Measurements from ENCODE around the gene DIAPH1. TPM values are rescaled to one million over a fixed set of nuclear protein-coding genes. Genes with fewer than 3 reads are reported as not detected.
A peak's percentile ranks its signal among the peaks of the same experiment; 100 is the strongest.

The DIAPH1 gene
- polyA plus RNA-seq, 1 experiment = 27.1 TPM

- H3K27ac ChIP-seq (ENCODE audit: low read depth, low read length) = no peak overlapping the region
- ChIA-PET POLR2A (no interaction called here), CTCF (no interaction called here)
- H3K4me3 ChIP-seq (ENCODE audit: low read depth, low read length) = no peak overlapping the region
- no peaks in the 10 kb centered on the region for H3K27me3 ChIP-seq (ENCODE audit: control insufficient read depth, insufficient read depth, low read length)
- TF ChIP-seq, protein P1, sequence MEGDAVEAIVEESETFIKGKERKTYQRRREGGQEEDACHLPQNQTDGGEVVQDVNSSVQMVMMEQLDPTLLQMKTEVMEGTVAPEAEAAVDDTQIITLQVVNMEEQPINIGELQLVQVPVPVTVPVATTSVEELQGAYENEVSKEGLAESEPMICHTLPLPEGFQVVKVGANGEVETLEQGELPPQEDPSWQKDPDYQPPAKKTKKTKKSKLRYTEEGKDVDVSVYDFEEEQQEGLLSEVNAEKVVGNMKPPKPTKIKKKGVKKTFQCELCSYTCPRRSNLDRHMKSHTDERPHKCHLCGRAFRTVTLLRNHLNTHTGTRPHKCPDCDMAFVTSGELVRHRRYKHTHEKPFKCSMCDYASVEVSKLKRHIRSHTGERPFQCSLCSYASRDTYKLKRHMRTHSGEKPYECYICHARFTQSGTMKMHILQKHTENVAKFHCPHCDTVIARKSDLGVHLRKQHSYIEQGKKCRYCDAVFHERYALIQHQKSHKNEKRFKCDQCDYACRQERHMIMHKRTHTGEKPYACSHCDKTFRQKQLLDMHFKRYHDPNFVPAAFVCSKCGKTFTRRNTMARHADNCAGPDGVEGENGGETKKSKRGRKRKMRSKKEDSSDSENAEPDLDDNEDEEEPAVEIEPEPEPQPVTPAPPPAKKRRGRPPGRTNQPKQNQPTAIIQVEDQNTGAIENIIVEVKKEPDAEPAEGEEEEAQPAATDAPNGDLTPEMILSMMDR (IDR thresholded peaks at IDR 0.05; ENCODE audit: low read depth, low read length) = no peak
- DNase-seq (ENCODE audit: low read depth, low spot score) = no peak
- peaks cover 7% of the 10 kb centered on the region; the same call in 1 of the 2 replicates for H3K9me3 ChIP-seq (ENCODE audit: control insufficient read depth, insufficient read depth, low read length)
Observed at GRCh38 chr5:141662028-141662427, 43.2 kb upstream of the DIAPH1 start.

GRCh38 chr5:141657937-141658545 lies 39.2 kb upstream of the DIAPH1 start:
- Histone ChIP-seq H3K27ac (ENCODE audit: low read depth, low read length) (peak overlapping the region; percentile 34), H3K9me3 (ENCODE audit: control insufficient read depth, insufficient read depth, low read length) (peaks cover 7% of the 10 kb centered on the region; the same call in 1 of the 2 replicates), H3K27me3 (ENCODE audit: control insufficient read depth, insufficient read depth, low read length) (no peaks in the 10 kb centered on the region), H3K4me3 (ENCODE audit: low read depth, low read length) (no peak overlapping the region)
- TF ChIP-seq, protein P1 (IDR thresholded peaks at IDR 0.05; ENCODE audit: low read depth, low read length) = no peak
- CTCF ChIA-PET = interaction anchor here (0.6 to 1.8 kb wide), 4 partner anchors 34 to 303 kb away, joined by 3 to 8 read pairs (median 4); partner anchors contain the start of gene DIAPH1
- POLR2A ChIA-PET = interaction anchor here (0.8 kb wide), 1 partner anchor 21 kb away, joined by 3 read pairs; the partner anchor contains the start of genes HDAC3 and RELL2
- peak; percentile 79 for DNase-seq (ENCODE audit: low read depth, low spot score)

DNA sequence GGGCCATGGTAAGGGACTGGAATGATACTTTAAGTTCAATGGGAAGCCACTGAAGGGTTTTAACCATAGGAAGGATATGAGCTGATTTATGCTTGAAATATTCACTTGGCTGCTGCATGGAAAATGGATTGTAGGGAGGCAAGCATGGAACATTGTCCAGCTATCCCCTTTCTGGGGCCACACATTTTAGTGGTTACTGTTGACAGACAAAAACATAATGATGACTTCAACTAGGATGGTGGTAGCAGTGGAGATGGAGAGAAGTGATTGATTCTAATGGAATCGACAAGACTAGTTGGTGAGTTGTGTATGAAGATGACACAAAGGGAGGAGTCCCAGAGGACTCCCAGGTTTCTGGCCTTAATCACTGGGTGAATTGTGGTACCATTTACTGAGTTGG lies 38.6 kb upstream of the DIAPH1 start:
- ChIA-PET CTCF (interaction anchor here (0.6 to 1.8 kb wide), 5 partner anchors 33 to 303 kb away, joined by 3 to 8 read pairs (median 3); partner anchors contain the start of gene DIAPH1), POLR2A (interaction anchor here (0.8 kb wide), 1 partner anchor 21 kb away, joined by 3 read pairs; the partner anchor contains the start of genes HDAC3 and RELL2)
- no peak for DNase-seq (ENCODE audit: low read depth, low spot score)
- H3K4me3 ChIP-seq (ENCODE audit: low read depth, low read length) = no peak overlapping the region
- TF ChIP-seq, protein P1 (IDR thresholded peaks at IDR 0.05; ENCODE audit: low read depth, low read length) = no peak
- peaks cover 7% of the 10 kb centered on the region; the same call in 1 of the 2 replicates for H3K9me3 ChIP-seq (ENCODE audit: control insufficient read depth, insufficient read depth, low read length)
- no peaks in the 10 kb centered on the region for H3K27me3 ChIP-seq (ENCODE audit: control insufficient read depth, insufficient read depth, low read length)
- H3K27ac ChIP-seq (ENCODE audit: low read depth, low read length) = no peak overlapping the region

GRCh38 chr5:141656396-141656795 lies 37.6 kb upstream of the DIAPH1 start:
- ChIA-PET POLR2A (no interaction called here), CTCF (interaction anchor here (1.8 kb wide), 1 partner anchor 35 kb away, joined by 8 read pairs; no protein-coding TSS in a partner anchor)
- H3K9me3 ChIP-seq (ENCODE audit: control insufficient read depth, insufficient read depth, low read length) = peaks cover 7% of the 10 kb centered on the region; the same call in 1 of the 2 replicates
- no peak for DNase-seq (ENCODE audit: low read depth, low spot score)
- H3K27me3 ChIP-seq (ENCODE audit: control insufficient read depth, insufficient read depth, low read length) = no peaks in the 10 kb centered on the region
- no peak overlapping the region for H3K4me3 ChIP-seq (ENCODE audit: low read depth, low read length)
- H3K27ac ChIP-seq (ENCODE audit: low read depth, low read length) = no peak overlapping the region
- TF ChIP-seq, protein P1 (IDR thresholded peaks at IDR 0.05; ENCODE audit: low read depth, low read length) = no peak

GRCh38 chr5:141655020-141655419 lies 36.2 kb upstream of the DIAPH1 start:
- no peak for DNase-seq (ENCODE audit: low read depth, low spot score)
- TF ChIP-seq, protein P1 (IDR thresholded peaks at IDR 0.05; ENCODE audit: low read depth, low read length) = no peak
- POLR2A ChIA-PET = interaction anchor here (1.8 kb wide), 1 partner anchor 18 kb away, joined by 12 read pairs; the partner anchor contains the start of genes HDAC3 and RELL2
- no peak overlapping the region for H3K4me3 ChIP-seq (ENCODE audit: low read depth, low read length)
- H3K27ac ChIP-seq (ENCODE audit: low read depth, low read length) = no peak overlapping the region
- no peaks in the 10 kb centered on the region for H3K27me3 ChIP-seq (ENCODE audit: control insufficient read depth, insufficient read depth, low read length)
- H3K9me3 ChIP-seq (ENCODE audit: control insufficient read depth, insufficient read depth, low read length) = peaks cover 7% of the 10 kb centered on the region; the same call in 1 of the 2 replicates
- CTCF ChIA-PET = no interaction called here

All from AG04450 (cell line).